IPS-15b (cell line): Measurements from ENCODE around the gene RNF128.
"Not testable (repeated sequence)": the region's sequence is repeated elsewhere in the genome, so short reads cannot be mapped to it uniquely, and the experiment has no call there.

Experiments used
- H3K27me3 ChIP-seq: one replicate; pipeline ENCODE4 v1.6.1; 2013; ENCODE audit warnings: low read length; ENCODE audit not compliant: control insufficient read depth, insufficient read depth
- H3K36me3 ChIP-seq: one replicate; pipeline ENCODE4 v1.6.1; 2013; ENCODE audit warnings: low read length; ENCODE audit not compliant: control insufficient read depth, insufficient read depth
- H3K4me1 ChIP-seq: one replicate; pipeline ENCODE4 v1.6.1; 2013; ENCODE audit warnings: mild to moderate bottlenecking, low read length; ENCODE audit not compliant: control insufficient read depth, insufficient read depth
- H3K4me3 ChIP-seq: one replicate; pipeline ENCODE4 v1.5.1; 2013; ENCODE audit warnings: low read depth, low read length
- H3K9ac ChIP-seq: one replicate; pipeline ENCODE4 v1.6.1; 2013; ENCODE audit warnings: low read depth, mild to moderate bottlenecking, low read length
- H3K9me3 ChIP-seq: one replicate; pipeline ENCODE4 v1.6.1; 2013; ENCODE audit warnings: mild to moderate bottlenecking, low read length; ENCODE audit not compliant: control insufficient read depth, insufficient read depth

RNF128 gene

DNA sequence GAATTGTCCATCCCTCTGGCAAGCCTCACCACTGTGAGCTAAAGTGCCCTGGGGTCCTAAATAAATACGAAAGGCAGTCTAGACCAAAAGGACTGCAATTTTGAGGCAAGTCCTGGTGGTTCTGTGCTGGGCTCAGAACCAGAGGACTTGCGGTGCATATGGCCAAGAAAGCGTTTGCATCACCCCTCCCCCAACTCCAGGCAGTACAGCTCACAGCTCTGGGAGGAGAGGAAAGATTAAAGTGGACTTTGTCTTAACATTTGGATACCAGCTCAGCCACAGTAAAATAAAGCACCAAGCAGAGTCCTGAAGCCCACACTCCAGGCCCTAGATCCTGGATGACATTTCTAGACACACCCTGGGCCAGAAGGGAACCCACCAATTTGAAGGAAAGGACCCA is 24.9 kb downstream of the RNF128 start:
- no peaks in the 10 kb centered on the region for H3K27me3 ChIP-seq
- H3K9me3 ChIP-seq: no peaks in the 10 kb centered on the region
- H3K4me3 ChIP-seq: no peak overlapping the region
- H3K9ac ChIP-seq: no peak overlapping the region
- peaks cover 2% of the 10 kb centered on the region for H3K4me1 ChIP-seq
- no peaks in the 10 kb centered on the region for H3K36me3 ChIP-seq

DNA sequence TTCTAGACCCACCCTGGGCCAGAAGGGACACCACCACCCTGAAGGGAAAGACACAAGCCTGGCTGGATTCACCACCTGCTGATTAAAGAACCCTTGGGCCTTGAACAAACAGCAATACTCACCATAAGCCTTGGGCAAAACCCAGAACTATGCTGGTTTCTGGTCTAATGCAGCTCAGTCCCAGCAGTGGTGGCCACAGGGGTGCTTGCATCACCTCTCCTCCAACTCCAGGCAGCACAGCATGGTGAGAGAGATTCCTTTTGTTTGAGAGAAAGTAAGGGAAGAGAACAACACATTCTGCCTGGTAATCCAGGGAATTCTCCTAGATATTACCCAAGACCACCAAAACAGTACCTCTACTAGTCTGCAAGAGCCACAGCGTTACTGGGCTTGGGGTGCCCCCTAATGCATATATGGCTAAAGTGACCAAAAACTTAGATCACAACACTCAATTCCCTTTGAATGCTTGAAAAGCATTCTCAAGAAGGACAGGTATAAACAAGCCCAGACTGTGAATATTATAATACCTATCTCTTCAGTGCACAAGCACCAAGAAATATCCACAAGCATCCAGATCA is 25.7 kb downstream of the RNF128 start:
- no peaks in the 10 kb centered on the region for H3K27me3 ChIP-seq
- no peak overlapping the region for H3K4me3 ChIP-seq
- H3K4me1 ChIP-seq: peaks cover 2% of the 10 kb centered on the region
- H3K9ac ChIP-seq: no peak overlapping the region
- no peaks in the 10 kb centered on the region for H3K9me3 ChIP-seq
- no peaks in the 10 kb centered on the region for H3K36me3 ChIP-seq

DNA sequence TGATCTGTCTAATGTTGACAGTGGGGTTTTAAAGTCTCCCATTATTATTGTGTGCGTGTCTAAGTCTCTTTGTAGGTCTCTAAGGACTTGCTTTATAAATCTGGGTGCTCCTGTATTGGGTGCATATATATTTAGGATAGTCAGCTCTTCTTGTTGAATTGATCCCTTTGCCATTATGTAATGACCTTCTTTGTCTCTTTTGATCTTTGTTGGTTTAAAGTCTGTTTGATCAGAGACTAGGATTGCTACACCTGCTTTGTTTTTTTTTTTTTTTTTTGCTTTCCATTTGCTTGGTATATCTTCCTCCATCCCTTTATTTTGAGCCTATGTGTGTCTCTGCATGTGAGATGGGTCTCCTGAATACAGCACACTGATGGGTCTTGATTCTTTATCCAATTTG is 42.8 kb downstream of the RNF128 start:
- H3K9me3 ChIP-seq, H3K36me3 ChIP-seq, H3K4me1 ChIP-seq, H3K27me3 ChIP-seq, H3K9ac ChIP-seq, H3K4me3 ChIP-seq: not testable (repeated sequence)

DNA sequence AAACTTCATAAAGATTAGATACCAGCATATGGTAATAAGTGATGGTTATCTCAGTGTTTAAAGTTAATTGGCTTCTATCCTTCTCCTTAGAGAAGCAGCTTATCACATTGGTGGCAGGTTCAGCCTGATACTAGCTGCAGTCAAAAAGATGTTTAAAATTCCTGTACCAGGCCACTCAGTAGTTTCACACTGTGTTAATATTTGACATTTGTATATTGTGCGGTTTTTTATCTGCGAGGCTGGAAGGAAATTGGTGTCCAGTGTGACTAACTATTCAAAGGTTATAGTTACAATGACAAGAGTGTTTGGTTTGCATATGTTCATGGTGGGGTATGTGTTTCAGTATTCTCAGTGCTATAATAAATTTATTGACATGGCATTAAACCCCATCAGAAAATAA is 48.5 kb downstream of the RNF128 start:
- Histone ChIP-seq H3K27me3 (no peaks in the 10 kb centered on the region), H3K4me1 (no peaks in the 10 kb centered on the region), H3K4me3 (no peak overlapping the region), H3K36me3 (no peaks in the 10 kb centered on the region), H3K9me3 (peaks cover 5% of the 10 kb centered on the region), H3K9ac (no peak overlapping the region)

DNA sequence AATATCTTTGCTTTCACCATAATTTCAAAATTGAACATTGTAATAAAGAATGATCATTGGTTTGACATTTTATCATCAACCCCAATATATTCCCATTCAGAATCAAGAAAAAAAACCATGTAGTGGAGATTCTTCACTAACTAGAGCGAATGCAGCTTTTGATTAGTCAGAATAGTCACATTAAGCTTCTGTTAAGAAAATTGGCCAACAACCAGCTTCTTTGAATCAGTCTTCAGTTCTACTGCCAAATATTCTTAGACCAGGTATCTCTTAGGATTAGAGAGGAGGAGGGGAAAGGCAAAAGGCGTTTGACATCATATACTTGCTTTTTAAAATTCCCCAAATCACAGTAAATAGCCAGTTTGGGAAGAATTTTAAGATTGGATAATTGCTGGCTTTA is 53.8 kb downstream of the RNF128 start:
- Histone ChIP-seq H3K36me3 (no peaks in the 10 kb centered on the region), H3K4me1 (peaks cover 21% of the 10 kb centered on the region), H3K9me3 (no peaks in the 10 kb centered on the region), H3K4me3 (no peak overlapping the region), H3K9ac (no peak overlapping the region), H3K27me3 (no peaks in the 10 kb centered on the region)

DNA sequence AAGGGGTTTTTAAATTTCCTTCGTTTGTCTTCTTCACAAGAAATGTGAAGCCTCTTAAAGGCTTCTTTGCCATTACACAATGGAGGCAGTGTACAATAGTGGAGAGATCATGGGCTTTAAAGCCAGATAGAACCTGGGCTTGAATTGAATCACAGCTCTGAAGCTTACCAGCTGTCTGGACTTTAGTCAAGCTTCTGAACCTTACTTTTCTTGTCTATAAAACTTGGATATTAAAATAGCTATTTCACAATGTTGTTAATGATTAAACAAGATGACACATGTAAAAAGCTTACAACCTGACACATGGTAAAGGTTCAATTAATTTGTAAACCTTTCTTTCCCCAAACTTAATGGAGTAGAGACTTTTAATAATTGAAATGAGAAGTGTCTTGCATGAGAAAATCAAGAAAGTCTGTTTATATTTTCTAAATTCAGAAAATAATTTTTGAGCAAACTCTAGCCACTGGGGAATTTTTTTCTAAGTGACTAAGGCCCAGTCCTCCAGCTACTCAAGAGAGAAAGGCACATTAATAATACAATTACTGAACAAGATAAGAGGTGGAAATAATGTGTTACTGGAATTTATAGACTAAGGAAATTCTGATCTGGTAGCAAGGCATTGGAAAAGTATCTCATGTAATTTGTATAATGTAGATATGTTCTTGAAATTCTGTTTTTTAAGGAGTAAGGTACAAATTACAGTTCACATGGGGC is 54.3 kb downstream of the RNF128 start:
- Histone ChIP-seq H3K27me3 (no peaks in the 10 kb centered on the region), H3K9me3 (no peaks in the 10 kb centered on the region), H3K4me3 (no peak overlapping the region), H3K9ac (no peak overlapping the region), H3K36me3 (no peaks in the 10 kb centered on the region), H3K4me1 (peaks cover 21% of the 10 kb centered on the region)

DNA sequence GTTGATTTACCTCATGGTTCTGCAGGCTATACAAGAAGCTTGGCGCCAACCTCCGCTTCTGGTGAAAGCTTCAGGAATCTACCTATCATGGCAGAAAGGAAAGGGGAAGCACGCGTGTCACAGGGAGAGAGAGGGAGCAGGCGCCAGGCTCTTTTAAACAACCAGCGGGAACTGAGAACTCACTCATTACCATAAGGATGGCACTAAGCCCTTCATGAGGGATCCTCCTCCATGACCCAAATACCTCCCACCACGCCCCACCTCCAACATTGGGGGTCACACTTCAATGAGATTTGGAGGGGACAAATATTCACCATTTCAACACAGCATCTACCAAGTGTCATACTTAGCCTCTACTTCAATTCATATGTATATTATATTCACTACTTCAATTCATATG is 57.2 kb downstream of the RNF128 start:
- Histone ChIP-seq H3K9ac (no peak overlapping the region), H3K4me1 (peaks cover 21% of the 10 kb centered on the region), H3K36me3 (no peaks in the 10 kb centered on the region), H3K4me3 (peak overlapping the region; percentile 16), H3K27me3 (no peaks in the 10 kb centered on the region), H3K9me3 (no peaks in the 10 kb centered on the region)

DNA sequence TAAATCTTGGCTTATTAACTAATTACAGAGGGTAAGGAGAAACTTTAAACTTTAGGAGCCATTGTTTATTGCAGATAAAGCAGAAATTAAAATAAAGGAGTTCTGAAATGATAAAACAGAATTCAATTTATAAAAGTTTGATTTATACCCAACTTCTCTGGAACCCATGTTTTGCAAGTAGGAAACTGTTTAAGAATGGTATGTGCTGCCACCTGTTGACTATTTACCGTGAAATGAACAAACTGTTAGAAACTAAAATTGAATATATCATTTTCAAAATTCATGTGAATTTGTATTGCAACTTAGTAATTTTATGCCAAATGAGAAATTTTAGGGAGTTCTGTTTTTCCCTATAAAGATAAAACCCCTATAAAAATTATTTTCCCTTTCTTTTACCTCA is 65.0 kb downstream of the RNF128 start:
- Histone ChIP-seq H3K4me3 (no peak overlapping the region), H3K9me3 (no peaks in the 10 kb centered on the region), H3K9ac (no peak overlapping the region), H3K27me3 (no peaks in the 10 kb centered on the region), H3K36me3 (no peaks in the 10 kb centered on the region), H3K4me1 (no peaks in the 10 kb centered on the region)

DNA sequence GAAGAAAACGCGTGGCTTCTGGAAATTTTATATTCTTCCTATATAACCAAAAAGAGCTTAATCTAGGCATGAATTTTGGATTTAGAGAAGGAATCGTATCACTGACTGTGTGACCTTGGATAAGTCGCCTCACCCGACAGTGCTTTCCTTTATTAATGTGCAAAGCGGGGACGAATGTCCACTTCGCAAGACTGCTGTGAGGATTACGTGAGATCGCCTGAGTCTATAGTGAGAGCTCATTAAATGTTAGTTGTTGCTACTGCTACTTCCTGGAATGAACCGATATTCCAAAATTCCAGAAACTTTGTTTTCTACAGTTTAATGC is 75.5 kb downstream of the RNF128 start:
- H3K4me3 ChIP-seq: peak overlapping the region; percentile 83
- H3K36me3 ChIP-seq: no peaks in the 10 kb centered on the region
- H3K4me1 ChIP-seq: peaks cover 8% of the 10 kb centered on the region
- H3K27me3 ChIP-seq: peaks cover 21% of the 10 kb centered on the region
- H3K9me3 ChIP-seq: no peaks in the 10 kb centered on the region
- no peak overlapping the region for H3K9ac ChIP-seq

DNA sequence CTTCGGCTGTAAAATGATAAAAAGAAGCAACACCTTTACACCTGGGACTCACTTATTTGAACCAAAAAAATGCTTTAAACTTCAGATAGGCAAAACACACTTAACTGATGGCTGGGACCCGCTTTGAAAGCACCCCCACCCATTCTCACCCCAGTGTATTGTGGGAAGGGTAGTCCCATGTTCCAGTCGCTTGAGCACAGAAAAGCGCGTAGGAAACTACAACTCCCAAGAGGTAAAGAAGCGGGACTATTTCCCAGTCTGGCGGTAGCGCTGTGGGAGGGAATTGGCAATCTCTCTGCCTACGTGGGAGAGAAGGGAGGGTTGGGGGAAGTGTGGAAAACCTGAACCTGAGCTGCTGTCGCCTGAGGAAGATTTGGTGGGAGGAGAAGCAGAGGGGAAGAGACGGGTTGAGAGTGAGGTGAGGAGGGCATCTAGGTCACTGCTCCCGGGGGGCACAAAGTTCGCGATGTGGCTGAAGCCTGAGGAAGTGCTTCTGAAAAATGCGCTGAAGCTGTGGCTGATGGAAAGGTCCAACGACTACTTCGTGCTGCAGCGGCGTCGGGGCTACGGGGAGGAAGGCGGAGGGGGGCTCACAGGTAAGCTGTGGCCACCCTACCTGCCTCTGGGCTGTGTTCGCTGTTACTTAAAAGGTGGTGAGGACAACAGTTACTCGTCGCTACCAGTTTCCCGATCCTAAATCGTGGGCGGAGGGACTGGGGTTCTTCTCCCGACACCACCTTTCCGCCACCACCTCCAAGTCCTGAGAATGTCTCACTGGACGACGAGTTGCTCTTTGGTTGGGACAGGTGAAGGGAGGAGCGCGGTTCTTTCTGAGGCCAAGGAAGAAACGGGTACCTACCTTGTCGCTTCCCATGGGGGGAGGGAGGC is 76.1 kb downstream of the RNF128 start, which contains the start of gene TBC1D8B:
TBC1D8B (plus strand) TSS at position 286 of the 888 bp plus-strand sequence; CDS start at position 467, 181 bp downstream.
- peaks cover 8% of the 10 kb centered on the region for H3K4me1 ChIP-seq
- H3K36me3 ChIP-seq: no peaks in the 10 kb centered on the region
- H3K9ac ChIP-seq: peak within 1 kb of the TSS; percentile 68
- H3K4me3 ChIP-seq: peak within 1 kb of the TSS; percentile 83
- H3K9me3 ChIP-seq: no peaks in the 10 kb centered on the region
- H3K27me3 ChIP-seq: peaks cover 21% of the 10 kb centered on the region

DNA sequence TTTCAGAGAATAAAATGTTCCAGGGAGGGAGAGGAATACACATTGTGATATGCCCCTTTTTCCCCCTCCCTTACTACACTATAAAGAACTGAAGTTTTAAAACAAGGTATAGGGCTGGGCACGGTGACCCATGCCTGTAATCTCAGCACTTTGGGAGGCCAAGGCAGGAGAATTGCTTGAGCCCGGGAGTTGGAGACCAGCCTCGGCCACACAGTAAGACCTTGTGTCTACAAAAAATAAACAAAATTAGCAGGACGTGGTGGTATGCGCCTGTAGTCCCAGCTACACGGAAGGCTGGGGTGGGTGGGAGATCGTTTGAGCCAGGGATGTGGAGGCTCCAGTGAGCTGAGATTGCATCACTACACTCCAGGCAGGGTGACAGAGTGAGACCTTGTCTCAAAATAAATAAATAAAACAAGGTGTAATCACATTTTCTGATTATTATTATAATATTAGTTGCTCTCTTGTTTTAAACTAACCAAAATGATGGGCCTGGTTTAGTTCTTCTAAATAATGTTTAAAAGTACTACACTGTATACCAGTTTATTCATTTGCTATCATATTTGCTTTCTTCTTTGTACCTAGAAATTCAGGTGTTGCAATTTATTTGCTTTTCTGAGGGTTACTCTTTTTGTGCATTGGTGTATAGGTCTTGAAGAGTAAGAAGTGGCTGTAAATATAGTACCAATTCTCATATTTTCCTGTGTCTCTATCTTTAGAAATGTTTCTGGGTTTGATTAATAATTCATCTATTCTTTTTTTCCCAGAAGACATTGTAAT is 84.8 kb downstream of the RNF128 start:
- Histone ChIP-seq H3K9ac (no peak overlapping the region), H3K27me3 (no peaks in the 10 kb centered on the region), H3K36me3 (no peaks in the 10 kb centered on the region), H3K9me3 (no peaks in the 10 kb centered on the region), H3K4me1 (no peaks in the 10 kb centered on the region), H3K4me3 (no peak overlapping the region)
